Measurements from ENCODE around the gene CDC42EP3.
A peak's percentile ranks its signal among the peaks of the same experiment; 100 is the strongest.

The CDC42EP3 gene, protein sequence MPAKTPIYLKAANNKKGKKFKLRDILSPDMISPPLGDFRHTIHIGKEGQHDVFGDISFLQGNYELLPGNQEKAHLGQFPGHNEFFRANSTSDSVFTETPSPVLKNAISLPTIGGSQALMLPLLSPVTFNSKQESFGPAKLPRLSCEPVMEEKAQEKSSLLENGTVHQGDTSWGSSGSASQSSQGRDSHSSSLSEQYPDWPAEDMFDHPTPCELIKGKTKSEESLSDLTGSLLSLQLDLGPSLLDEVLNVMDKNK

GRCh38 chr2:37671009-37671815 lies at the start of gene CDC42EP3:
TSS of gene CDC42EP3 (minus strand) at chr2:37671642. CDS start at chr2:37646587, 25,055 bp downstream.
- peak; percentile 83 for DNase-seq (ENCODE audit: low spot score)

- DNase-seq (ENCODE audit: low spot score) = no peak
These were observed 49.7 kb upstream of the CDC42EP3 start for GRCh38 chr2:37721201-37721560.

GRCh38 chr2:37720533-37721200 lies 49.2 kb upstream of the CDC42EP3 start:
- DNase-seq (ENCODE audit: low spot score) = no peak

DNA sequence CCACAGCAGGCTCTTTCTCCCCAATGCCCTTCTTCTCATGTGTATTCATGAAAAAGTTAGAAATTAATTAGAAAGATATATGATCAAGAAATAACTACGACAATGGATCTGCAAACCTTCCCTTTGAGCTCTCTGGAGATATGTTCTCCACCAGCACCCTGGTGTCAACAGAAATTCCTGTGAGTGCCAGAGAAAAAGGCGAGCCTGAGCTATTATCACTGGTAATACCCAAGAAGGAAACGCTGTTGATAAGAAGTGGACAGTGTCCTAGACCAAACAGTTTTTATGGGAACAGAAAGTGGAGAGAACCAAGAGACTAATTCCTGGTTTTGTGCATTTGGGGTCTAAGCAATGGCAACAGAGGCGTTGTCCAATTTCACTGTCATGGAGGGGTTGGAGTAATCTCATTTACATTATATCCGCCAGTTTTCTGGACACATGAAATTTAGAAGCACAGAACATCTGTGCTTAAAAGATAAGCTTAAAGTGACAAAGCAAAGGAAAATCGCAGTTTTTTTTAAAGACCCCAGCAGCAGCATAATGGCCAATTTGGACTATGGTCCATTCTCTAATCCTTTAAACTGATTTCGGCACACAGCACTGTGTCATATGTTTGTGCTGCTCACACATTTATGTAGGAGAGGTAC lies 47.2 kb upstream of the CDC42EP3 start:
- no peak for DNase-seq (ENCODE audit: low spot score)

DNA sequence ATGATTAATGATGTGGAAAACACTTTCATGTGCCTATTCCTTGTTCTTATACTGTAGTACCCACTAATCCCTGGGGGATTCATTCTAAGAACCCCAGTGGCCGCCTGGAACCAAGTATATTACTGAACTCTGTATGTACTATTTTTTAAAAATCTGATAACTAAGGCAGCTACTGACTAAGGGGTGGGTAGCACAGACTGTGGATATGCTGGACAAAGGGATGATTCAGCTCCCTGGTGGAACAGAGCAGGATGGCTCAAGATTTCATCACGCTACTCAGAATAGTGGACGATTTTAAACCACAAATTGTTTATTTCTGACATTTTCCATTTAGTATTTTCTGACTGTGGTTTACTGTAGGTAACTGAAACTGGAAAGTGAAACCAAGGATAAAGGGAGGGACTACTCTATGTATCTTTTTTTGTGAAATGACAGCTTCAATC lies 41.8 kb upstream of the CDC42EP3 start:
- no peak for DNase-seq (ENCODE audit: low spot score)

- no peak for DNase-seq (ENCODE audit: low spot score)
These were observed 40.4 kb upstream of the CDC42EP3 start for GRCh38 chr2:37711831-37712230.

- DNase-seq (ENCODE audit: low spot score) = no peak
These were observed 39.9 kb upstream of the CDC42EP3 start for GRCh38 chr2:37711308-37711731.

- no peak for DNase-seq (ENCODE audit: low spot score)
These were observed 37.7 kb upstream of the CDC42EP3 start for GRCh38 chr2:37709111-37709510.

- no peak for DNase-seq (ENCODE audit: low spot score)
These were observed 36.7 kb upstream of the CDC42EP3 start for GRCh38 chr2:37708146-37708545.

GRCh38 chr2:37707393-37707792 lies 36.0 kb upstream of the CDC42EP3 start:
- DNase-seq (ENCODE audit: low spot score) = no peak

GRCh38 chr2:37706334-37707183 lies 35.1 kb upstream of the CDC42EP3 start:
- DNase-seq (ENCODE audit: low spot score) = no peak

- no peak for DNase-seq (ENCODE audit: low spot score)
These were observed 33.7 kb upstream of the CDC42EP3 start for GRCh38 chr2:37705191-37705590.

DNA sequence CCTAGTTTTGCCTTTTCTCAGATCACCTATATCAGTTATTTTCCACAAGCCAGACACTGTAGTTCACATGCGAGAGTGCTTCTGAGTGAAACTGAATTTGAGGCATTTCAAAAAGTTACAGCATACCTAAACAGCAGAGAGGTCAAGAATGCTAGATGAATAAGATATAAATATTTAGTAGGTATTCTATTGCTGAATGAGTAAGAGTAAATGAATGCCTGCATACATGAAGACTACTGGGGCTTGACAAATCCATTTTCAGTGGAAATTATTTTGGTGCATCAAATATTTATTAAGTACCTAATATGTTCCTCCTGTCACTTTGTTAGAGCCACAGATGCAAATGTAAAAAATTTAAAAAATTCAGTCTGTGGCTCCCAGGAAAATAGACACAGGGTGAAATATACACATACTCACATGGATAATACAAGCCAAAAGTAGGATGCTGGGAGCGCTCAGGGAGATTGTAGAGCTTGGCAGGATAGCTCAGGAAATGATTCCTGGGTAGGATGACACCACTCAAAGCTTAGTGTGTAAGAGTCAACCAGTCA lies 27.6 kb upstream of the CDC42EP3 start:
- DNase-seq (ENCODE audit: low spot score) = no peak

DNA sequence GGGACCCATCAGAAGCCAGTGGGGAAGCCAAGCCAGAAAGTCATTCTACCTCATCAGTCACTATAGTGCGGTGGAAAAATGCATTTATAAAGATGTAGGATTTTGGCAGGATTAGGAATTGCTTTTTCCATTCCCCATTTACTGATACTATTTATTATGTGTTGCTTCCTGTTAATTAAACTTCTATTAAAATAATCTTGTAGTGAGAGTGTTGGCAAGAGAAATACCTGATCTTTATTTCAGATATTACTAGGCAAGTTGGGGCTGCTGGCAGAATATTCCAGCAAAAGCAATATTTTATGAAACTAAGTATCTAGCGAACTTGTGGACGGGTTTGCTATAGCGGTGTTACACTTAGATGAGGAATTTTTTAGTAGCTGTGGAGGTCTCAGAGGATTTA lies 23.9 kb upstream of the CDC42EP3 start:
- no peak for DNase-seq (ENCODE audit: low spot score)

DNA sequence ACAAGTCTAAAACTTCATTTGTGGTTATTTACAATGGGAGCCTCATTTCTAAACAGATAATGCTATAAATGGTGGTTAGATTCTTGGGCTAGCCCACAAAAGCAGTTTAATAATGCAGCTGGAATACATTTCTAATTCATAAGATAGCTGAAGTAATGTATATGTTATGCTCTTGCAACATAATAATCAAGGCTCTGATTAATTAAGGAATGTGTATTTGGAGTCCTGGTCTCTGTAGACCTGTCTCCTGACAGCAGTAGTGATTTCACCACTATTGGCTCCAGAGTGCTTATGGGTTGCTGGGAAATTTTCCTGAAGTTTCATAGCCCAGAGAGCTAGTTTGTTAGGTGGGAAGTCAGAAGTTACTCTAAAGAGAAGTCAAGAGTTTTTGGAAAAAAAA lies 21.3 kb upstream of the CDC42EP3 start:
- no peak for DNase-seq (ENCODE audit: low spot score)

DNA sequence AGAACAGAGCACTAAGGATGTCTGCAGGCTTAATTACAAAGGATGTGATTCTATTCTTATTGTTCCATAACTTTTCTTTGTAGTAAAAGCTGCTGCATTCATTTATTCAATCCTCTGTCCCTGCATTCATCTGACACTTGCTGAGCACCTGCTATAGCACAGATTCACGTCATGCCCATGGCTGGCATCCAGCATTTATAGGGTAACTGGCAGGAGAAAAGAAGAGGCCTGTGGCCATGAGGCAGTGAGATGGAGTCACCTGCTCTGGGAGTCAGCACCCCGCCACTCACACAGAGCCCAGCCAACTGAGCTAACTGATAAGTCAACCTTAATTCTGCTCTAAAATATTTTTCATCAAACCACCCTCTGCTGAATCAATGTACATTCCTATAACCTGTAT lies 18.3 kb upstream of the CDC42EP3 start:
- DNase-seq (ENCODE audit: low spot score) = no peak

DNA sequence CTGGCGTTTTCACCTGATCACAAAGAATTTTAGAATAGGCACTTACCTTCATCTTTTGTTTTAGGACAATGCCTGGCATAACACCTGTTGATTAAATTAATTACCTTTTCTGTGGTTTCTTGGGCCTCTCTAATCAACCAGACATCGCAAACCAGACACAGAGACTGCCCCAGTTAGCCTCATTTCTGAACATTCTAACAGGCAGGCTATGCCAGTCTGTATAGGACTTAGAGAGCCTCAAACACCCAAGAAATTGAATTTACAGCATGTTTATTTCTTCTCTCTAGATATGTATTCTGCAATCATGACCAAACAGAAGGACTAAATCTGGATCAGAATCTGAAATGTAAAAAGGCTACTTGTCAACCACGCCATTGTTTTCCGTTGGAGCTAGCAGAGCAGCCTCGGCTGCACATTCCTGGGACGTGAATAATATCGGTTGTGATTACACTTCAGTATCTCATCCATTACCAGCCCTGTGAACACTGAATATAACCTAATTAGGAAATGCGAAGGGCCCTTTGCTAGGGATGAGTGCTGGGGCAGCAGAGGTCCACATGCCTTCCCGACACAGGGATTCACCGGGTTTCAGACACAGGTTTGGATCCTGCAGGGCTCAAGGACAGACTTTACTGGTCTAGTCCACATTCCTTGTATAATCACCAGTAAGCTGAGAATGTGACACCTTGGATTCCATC lies 17.5 kb upstream of the CDC42EP3 start:
- no peak for DNase-seq (ENCODE audit: low spot score)

DNA sequence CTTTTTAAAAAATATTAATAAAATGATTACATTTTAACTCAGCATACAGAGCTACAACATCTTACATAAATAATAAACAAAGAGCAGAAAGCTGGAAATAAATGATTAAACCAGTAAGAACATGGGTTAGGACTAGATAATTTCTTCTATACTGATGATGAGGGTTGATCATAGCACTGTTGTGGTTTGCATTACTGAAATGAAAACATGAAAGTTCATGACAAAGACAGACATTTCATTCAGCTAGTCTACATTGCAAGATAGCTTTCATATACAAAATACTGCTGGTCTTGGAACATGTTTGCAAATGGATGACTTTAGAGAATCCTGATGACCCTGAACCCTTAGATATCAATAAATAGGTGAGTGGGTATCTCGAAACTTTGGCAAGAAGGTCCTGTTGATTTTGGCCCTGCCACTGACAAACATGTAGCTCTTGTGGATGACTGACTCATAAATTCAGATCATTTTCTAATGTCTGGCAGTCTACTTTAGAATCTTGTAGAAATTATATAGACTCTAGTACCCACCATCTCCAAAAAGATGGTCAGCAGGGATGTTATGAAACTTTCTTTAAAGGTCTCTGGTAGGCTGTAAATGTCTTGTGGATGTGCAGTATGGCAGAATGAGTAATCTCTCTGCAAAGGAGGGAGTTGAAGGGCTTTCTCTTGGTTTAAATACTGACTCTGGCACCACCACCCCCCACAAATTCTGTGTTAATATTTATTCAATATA lies 15.5 kb upstream of the CDC42EP3 start:
- DNase-seq (ENCODE audit: low spot score) = no peak

GRCh38 chr2:37684809-37685208 lies 13.4 kb upstream of the CDC42EP3 start:
- no peak for DNase-seq (ENCODE audit: low spot score)

All from ecto neural progenitor cell (in vitro differentiated cells).